GM18508 (cell line): ENCODE measurements around the gene DUOX1.

ENCODE experiments used
- ATAC-seq: cut with Tn5 transposase; IDR thresholded peaks from one replicate; pipeline ENCODE4 v1.9.1; 2021; ENCODE audit warnings: moderate number of reproducible peaks; ENCODE audit not compliant: insufficient read depth, unreplicated experiment

Gene DUOX1

DNA sequence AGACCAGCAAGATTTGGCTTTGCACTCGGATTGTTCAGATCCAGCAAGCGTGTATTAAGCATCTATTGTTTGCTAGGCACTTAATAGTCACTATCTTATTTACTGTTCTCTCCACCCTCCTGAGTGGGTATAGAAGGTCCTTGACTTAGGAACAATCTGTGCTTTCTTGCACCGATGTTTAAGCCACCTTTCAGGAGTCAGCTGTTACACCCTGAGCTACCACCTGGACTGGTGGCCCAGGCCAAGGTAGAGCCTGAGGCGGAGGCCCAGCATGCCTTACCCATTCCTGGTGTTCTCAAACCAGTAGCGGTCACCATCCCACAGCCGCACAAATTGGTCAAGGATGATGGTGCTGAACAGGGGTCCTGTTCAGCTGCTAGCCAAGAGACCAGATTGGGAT lies 10.0 kb downstream of the DUOX1 start:
- no peak for ATAC-seq

GRCh38 chr15:45140557-45141250 lies 10.9 kb downstream of the DUOX1 start:
- ATAC-seq: no peak

DNA sequence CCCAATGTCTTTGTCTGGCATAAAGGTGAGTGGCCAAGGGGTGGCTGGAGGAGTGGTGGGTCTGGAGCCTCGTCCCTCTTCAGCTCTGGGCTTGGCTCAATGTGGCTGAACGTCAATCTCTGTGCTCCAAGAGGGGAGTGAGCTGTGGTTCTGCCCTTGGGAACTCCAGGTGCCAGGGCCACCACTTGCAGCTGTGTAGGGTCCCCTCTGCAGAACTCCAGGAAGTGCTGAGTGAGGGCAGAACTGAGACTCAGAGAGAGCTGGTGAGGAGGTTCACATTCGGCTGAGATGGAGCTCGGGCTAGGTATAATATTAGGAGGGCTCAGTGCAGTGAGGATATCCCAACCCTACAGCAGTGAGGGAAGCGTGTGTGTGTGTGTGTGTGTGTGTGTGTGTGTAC lies 11.6 kb downstream of the DUOX1 start:
- ATAC-seq: no peak

DNA sequence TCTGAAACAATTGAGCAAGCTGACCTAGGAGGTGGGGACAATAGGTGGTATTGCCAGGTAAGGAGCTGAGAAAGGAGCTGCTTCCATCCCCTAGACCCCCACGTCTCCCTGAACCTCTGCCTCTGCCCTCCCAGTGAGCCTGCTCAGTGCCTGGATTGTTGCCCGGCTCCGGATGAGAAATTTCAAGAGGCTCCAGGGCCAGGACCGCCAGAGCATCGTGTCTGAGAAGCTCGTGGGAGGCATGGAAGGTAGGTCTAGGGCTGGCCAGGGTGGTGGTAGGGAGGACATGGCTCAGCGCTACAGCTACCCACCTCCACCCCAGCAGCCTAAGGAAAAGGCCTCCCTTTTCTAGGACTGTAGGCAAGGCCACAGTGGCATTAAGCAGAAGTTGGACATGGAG lies 13.3 kb downstream of the DUOX1 start:
- ATAC-seq: no peak

DNA sequence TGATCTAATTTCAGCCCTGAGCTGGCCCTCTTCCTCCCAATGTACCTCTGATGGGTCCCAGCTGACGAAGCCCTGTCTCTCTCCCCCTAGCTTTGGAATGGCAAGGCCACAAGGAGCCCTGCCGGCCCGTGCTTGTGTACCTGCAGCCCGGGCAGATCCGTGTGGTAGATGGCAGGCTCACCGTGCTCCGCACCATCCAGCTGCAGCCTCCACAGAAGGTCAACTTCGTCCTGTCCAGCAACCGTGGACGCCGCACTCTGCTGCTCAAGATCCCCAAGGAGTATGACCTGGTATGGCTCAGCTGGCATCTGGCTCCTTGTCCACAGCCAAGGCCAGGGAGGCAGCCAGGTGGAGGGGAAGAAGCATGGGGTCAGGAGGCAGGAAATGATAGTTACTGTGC lies 14.2 kb downstream of the DUOX1 start:
- ATAC-seq: no peak

- no peak for ATAC-seq
Measured at GRCh38 chr15:45144775-45145174, 15.0 kb downstream of the DUOX1 start.

DNA sequence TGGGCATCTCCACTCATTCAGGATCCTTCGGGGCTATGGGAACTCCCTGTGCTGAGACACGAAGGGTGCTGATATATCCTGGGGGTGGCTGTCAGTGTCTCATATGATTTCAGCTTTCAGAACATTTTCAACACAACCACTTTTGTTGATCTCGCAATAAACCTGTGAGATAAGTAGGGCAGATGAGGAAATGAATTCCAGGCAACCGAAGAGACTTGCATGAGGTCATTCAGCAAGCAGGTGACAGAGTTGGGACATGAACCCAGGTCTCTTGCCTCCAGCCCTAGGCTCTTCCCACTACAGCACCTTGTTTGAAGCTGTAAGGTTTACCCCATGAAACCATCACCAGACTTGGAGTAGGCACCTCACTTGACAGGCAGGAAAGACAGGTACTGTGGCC lies 16.6 kb downstream of the DUOX1 start:
- no peak for ATAC-seq

DNA sequence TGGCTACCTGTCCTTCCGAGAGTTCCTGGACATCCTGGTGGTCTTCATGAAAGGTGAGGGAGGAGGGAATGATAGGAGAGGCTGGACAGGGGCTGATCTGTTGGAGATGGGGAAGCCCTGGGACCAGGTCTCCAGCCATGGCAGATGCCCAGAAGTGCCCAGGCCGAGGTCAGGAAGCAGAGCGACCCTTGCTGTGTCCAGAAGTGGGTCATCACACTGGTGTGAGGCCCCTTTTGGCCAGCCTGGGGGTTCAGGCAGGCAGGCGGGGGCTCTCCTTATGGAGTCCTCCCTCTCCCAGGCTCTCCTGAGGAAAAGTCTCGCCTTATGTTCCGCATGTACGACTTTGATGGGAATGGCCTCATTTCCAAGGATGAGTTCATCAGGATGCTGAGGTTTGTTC lies 17.8 kb downstream of the DUOX1 start:
- ATAC-seq: no peak

GRCh38 chr15:45148076-45149059 lies 18.6 kb downstream of the DUOX1 start:
- ATAC-seq: no peak

GRCh38 chr15:45149060-45149459 lies 19.3 kb downstream of the DUOX1 start:
- ATAC-seq: no peak

DNA sequence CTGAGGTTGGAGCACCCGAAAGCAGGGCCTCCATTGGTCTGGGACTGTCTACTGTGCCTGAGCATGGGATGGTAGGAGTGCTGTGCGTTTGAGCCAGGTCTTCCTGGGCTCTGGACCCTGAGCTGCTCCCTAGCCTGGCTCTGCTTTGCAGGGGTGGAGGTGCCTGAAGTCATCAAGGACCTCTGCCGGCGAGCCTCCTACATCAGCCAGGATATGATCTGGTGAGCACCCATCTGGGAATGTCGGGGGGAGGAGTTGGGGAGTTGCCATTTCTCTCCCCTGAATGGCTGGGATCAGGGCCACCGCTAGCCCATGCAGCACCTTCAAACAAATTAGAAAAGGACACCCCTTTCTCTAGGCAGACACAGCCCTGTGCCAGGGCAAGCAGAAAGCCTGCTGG lies 20.7 kb downstream of the DUOX1 start:
- no peak for ATAC-seq

- no peak for ATAC-seq
Measured at GRCh38 chr15:45150997-45151396, 21.2 kb downstream of the DUOX1 start.

DNA sequence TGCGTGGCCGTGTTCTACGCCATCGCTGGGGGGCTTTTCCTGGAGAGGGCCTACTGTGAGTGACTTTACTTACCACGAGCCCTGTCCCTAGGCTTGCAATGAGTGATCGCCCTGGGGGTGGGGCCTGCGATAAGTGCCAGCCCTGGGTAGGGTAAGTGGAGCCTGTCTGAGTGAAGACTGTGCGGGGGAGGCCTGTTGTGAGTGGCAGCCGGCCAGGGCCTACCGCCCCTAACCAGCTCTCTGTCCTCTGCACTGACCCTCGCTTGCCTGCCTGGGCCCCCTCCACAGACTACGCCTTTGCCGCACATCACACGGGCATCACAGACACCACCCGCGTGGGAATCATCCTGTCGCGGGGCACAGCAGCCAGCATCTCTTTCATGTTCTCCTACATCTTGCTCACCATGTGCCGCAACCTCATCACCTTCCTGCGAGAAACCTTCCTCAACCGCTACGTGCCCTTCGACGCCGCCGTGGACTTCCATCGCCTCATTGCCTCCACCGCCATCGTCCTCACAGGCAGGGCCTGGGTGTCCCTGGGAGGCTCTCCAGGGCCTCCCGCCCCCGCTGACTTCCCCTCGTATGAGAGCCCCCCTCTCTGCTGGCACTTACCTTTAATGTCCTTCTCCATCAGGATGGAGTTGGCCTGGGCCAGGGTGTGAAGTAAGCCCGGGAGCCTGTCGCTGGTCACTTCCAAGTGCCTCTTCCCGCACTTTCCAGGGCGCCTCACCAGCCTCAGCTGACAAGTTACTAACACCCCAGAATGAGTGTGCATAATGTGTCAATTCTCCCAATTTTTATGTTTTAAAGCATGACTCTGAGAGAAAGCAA lies 22.4 kb downstream of the DUOX1 start:
- no peak for ATAC-seq

- no peak for ATAC-seq
Measured at GRCh38 chr15:45155739-45156138, 25.9 kb downstream of the DUOX1 start.

DNA sequence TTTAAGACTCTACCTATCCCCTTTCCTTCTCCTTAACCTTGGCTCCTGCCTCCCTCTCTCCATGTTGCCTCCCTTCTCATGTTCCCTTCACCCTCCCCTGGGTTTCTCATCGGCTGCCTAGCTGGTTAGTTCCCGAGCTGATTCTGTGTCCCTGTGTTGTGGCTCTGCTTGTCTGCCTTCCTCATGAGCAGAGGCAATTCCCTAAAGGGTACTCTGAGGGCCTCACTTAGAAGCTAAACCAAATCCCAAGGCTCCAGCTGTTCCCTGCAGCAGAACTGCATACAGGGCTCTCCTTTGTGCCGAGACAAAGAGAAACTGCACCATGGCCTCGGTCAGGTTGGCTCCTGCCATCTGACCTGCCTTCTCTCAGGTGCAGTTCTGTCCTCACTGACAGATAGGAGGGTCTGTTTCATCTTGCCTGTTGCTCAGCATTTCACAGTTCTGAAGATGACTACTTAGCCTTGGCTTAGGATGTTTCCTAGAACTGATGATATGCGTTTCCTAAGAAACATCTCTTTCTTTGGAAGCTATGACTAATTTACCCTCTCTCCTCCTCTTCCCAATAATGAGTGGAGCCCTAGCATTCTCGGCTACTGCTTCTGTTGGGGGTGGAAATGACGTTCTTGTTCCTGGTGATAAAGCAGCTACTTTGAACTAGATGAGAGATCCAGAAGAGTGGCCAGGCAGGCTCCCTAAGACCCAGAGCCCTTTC lies 27.1 kb downstream of the DUOX1 start:
- ATAC-seq: no peak

DNA sequence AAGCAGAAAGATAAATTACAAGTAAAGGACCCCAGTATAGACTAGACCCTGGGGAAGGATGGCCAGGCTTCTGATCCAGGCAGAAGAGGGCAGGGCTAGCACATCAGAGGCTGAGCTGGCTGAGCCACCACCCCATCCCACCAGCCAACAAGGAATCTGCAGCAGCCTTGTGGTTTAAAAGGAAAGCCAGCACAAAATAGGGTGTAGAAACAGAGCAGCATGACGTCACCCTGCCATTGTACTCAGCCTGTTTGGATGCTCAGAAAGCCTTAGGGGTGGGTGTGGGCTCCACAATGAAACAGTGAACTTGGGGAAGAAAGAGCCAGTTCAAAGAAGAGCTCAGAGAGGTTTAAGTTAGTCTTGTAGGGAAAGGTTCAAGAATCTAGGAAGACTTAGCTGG lies 28.2 kb downstream of the DUOX1 start:
- ATAC-seq: no peak

GRCh38 chr15:45161666-45162065 lies 31.9 kb downstream of the DUOX1 start:
- ATAC-seq: no peak

DNA sequence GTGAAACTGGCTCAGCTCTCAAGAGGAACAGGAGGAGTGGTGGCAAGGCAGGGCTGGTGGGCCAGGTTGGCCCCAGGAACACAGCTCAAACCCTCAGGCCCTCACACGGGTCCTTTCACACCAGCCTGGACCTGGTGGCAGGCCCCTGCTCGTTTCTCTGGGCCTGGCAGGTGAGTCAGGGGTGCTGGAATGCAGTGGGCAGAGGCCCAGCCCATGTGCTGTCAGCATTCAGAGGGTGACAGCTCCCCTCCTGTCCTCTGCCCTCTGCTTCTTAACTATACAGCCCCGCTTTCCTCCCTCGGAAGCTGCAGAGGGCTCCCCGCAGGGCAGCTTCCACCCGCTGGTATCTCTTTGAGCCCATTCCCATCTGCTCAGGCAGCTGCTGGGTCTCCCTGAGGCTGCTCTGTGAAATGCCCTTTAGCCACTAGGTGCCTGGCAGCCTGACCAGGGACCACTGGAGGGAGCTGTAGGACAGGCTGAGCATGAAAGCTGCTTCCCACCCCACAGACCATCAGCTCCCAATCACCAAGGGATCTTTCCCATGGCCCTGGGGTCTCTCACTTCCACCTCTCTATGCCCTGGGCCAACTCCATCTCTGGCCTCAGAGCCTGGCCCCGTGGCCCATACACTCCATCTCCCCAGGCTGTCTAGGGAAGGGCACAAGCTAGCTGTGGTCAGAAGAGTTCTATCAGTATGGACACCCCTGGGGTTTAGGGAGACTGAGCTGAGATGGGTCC lies 33.1 kb downstream of the DUOX1 start:
- ATAC-seq: no peak

DNA sequence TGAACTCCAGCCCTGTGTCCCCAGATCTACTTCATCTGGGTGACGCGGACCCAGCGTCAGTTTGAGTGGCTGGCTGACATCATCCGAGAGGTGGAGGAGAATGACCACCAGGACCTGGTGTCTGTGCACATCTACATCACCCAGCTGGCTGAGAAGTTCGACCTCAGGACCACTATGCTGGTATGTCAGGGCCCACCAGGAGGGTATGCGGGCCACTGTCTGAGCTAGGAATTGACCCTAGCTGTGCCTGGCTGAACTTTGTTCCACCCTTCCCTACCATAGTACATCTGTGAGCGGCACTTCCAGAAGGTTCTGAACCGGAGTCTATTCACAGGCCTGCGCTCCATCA lies 33.7 kb downstream of the DUOX1 start:
- ATAC-seq: no peak

- no peak for ATAC-seq
Measured at GRCh38 chr15:45164914-45165313, 35.1 kb downstream of the DUOX1 start.
